ENCODE data around the gene VSNL1.

Gene VSNL1

GRCh38 chr2:17649026-17649425 lies 108.5 kb downstream of the VSNL1 start:
- TF ChIP-seq MYC (IDR thresholded peaks at IDR 0.05; ENCODE audit: low read depth, low read length) (no peak), CTCF (IDR thresholded peaks at IDR 0.05; ENCODE audit: low read depth, low read length) (no peak), MAX (IDR thresholded peaks at IDR 0.05; ENCODE audit: low read depth, low read length) (no peak), POLR2A (IDR thresholded peaks at IDR 0.05; ENCODE audit: extremely low read depth, insufficient read length) (no peak)
- no peak overlapping the region for H3K4me3 ChIP-seq (ENCODE audit: low read depth, low read length)
- no peak for DNase-seq (ENCODE audit: low read depth)

GRCh38 chr2:17652681-17653394 lies 112.3 kb downstream of the VSNL1 start:
- DNase-seq (ENCODE audit: low read depth), result no peak
- no peak overlapping the region for H3K4me3 ChIP-seq (ENCODE audit: low read depth, low read length)
- TF ChIP-seq MAX (IDR thresholded peaks at IDR 0.05; ENCODE audit: low read depth, low read length), result no peak
- TF ChIP-seq CTCF (IDR thresholded peaks at IDR 0.05; ENCODE audit: low read depth, low read length), result no peak
- TF ChIP-seq POLR2A (IDR thresholded peaks at IDR 0.05; ENCODE audit: extremely low read depth, insufficient read length), result no peak
- no peak for TF ChIP-seq MYC (IDR thresholded peaks at IDR 0.05; ENCODE audit: low read depth, low read length)

GRCh38 chr2:17657759-17658158 lies 117.3 kb downstream of the VSNL1 start:
- TF ChIP-seq POLR2A (IDR thresholded peaks at IDR 0.05; ENCODE audit: extremely low read depth, insufficient read length), result no peak
- no peak for TF ChIP-seq CTCF (IDR thresholded peaks at IDR 0.05; ENCODE audit: low read depth, low read length)
- TF ChIP-seq MAX (IDR thresholded peaks at IDR 0.05; ENCODE audit: low read depth, low read length), result no peak
- no peak for TF ChIP-seq MYC (IDR thresholded peaks at IDR 0.05; ENCODE audit: low read depth, low read length)
- DNase-seq (ENCODE audit: low read depth), result no peak
- H3K4me3 ChIP-seq (ENCODE audit: low read depth, low read length), result no peak overlapping the region

GRCh38 chr2:17658251-17658843 lies 117.9 kb downstream of the VSNL1 start:
- no peak overlapping the region for H3K4me3 ChIP-seq (ENCODE audit: low read depth, low read length)
- TF ChIP-seq CTCF (IDR thresholded peaks at IDR 0.05; ENCODE audit: low read depth, low read length) (no peak), POLR2A (IDR thresholded peaks at IDR 0.05; ENCODE audit: extremely low read depth, insufficient read length) (no peak), MYC (IDR thresholded peaks at IDR 0.05; ENCODE audit: low read depth, low read length) (no peak), MAX (IDR thresholded peaks at IDR 0.05; ENCODE audit: low read depth, low read length) (no peak)
- DNase-seq (ENCODE audit: low read depth), result no peak

- DNase-seq (ENCODE audit: low read depth), result no peak
- H3K4me3 ChIP-seq (ENCODE audit: low read depth, low read length), result no peak overlapping the region
- TF ChIP-seq POLR2A (IDR thresholded peaks at IDR 0.05; ENCODE audit: extremely low read depth, insufficient read length) (no peak), MYC (IDR thresholded peaks at IDR 0.05; ENCODE audit: low read depth, low read length) (no peak), CTCF (IDR thresholded peaks at IDR 0.05; ENCODE audit: low read depth, low read length) (no peak), MAX (IDR thresholded peaks at IDR 0.05; ENCODE audit: low read depth, low read length) (no peak)
Measured at GRCh38 chr2:17660219-17660618, 119.7 kb downstream of the VSNL1 start.

Measured in NB4 (cell line).